ENCODE measurements around the gene ANK3.
A peak's percentile ranks its signal among the peaks of the same experiment; 100 is the strongest.

ANK3 gene

GRCh38 chr10:60031664-60032063 is 358.0 kb downstream of the ANK3 start:
- H3K4me3 Mint-ChIP-seq, result no peak overlapping the region
- ATAC-seq (replicated peaks), result no peak
- H3K27ac Mint-ChIP-seq, result peak overlapping the region; percentile 5 to 18
- peaks cover 3% of the 10 kb centered on the region for H3K36me3 Mint-ChIP-seq (ENCODE audit: insufficient read depth)
- H3K4me1 Mint-ChIP-seq (ENCODE audit: low read depth in 2 of 2), result no peaks in the 10 kb centered on the region
- DNase-seq, result no peak
- no peaks in the 10 kb centered on the region for H3K27me3 Mint-ChIP-seq
- no peaks in the 10 kb centered on the region for H3K9me3 Mint-ChIP-seq

- ATAC-seq (replicated peaks) (no peak), DNase-seq (no peak)
- Mint-ChIP-seq H3K9me3 (no peaks in the 10 kb centered on the region), H3K4me3 (no peak overlapping the region), H3K36me3 (ENCODE audit: insufficient read depth) (peaks cover 3% of the 10 kb centered on the region), H3K27me3 (no peaks in the 10 kb centered on the region), H3K4me1 (ENCODE audit: low read depth in 2 of 2) (no peaks in the 10 kb centered on the region), H3K27ac (peak overlapping the region in 1 of 2 donors; percentile 5)
Observed at GRCh38 chr10:60031183-60031582, 358.5 kb downstream of the ANK3 start.

GRCh38 chr10:60029475-60029874 is 360.2 kb downstream of the ANK3 start:
- ATAC-seq (replicated peaks), result no peak

DNA sequence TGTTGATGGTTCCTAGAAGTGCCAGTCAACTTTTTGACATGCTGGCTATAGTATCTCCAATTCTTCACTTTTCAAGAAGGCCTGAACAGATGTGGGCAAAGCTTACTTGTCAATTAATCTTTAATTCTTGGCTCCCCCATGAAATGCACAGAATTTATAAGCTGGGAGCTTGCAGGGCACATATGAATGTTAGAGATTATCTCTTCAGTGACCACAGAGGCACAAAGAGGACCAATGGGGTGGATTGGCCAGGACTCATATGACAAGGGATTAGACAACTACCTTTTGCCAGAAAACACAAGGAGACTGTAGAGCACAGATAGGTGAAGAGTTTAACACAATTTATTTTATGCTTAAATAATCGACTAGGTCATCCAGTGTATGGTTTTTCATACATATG is 361.6 kb downstream of the ANK3 start:
- no peak for ATAC-seq (replicated peaks)
- Mint-ChIP-seq H3K27me3 (no peaks in the 10 kb centered on the region), H3K4me3 (no peak overlapping the region), H3K36me3 (ENCODE audit: insufficient read depth) (peaks cover 3% of the 10 kb centered on the region), H3K9me3 (no peaks in the 10 kb centered on the region), H3K4me1 (ENCODE audit: low read depth in 2 of 2) (peaks cover 0 to 4% of the 10 kb centered on the region in 2 donors), H3K27ac (no peak overlapping the region)
- no peak for DNase-seq

More at GRCh38 chr10:60029475-60029874, 360.2 kb downstream of the ANK3 start:
- Mint-ChIP-seq H3K9me3 (no peaks in the 10 kb centered on the region), H3K4me1 (ENCODE audit: low read depth in 2 of 2) (peaks cover 0 to 3% of the 10 kb centered on the region in 2 donors), H3K27me3 (no peaks in the 10 kb centered on the region), H3K27ac (no peak overlapping the region), H3K36me3 (ENCODE audit: insufficient read depth) (peaks cover 3% of the 10 kb centered on the region), H3K4me3 (no peak overlapping the region)
- DNase-seq, result no peak

DNA sequence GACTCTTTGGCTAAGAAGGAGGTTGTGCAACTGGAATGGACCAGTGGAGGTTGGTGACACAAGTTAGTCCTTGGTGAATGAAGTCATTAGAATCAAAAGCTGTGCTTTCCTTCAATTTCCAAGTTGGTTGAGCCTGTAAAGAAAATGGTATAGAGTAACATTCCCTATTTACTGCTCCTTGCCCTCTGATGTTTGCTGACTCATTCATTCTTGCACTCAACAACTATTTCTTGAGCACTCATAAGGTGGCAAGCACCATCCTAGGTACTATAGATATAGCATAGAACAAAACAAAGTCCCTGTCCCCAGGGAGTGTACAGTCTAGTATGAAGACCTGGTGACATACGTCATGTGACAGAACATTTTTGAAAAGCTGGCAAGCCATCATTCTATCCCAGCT is 364.4 kb downstream of the ANK3 start:
- peaks cover 0 to 4% of the 10 kb centered on the region in 2 donors for H3K4me1 Mint-ChIP-seq (ENCODE audit: low read depth in 2 of 2)
- no peaks in the 10 kb centered on the region for H3K9me3 Mint-ChIP-seq
- H3K27me3 Mint-ChIP-seq, result no peaks in the 10 kb centered on the region
- no peak overlapping the region for H3K27ac Mint-ChIP-seq
- DNase-seq, result no peak
- peaks cover 3% of the 10 kb centered on the region for H3K36me3 Mint-ChIP-seq (ENCODE audit: insufficient read depth)
- no peak for ATAC-seq (replicated peaks)
- no peak overlapping the region for H3K4me3 Mint-ChIP-seq

- Mint-ChIP-seq H3K4me1 (ENCODE audit: low read depth in 2 of 2) (peaks cover 0 to 4% of the 10 kb centered on the region in 2 donors), H3K4me3 (no peak overlapping the region), H3K36me3 (ENCODE audit: insufficient read depth) (no peaks in the 10 kb centered on the region), H3K9me3 (no peaks in the 10 kb centered on the region), H3K27me3 (no peaks in the 10 kb centered on the region), H3K27ac (peak overlapping the region in 1 of 2 donors; percentile 49)
- ATAC-seq (replicated peaks), result no peak
- no peak for DNase-seq
Observed at GRCh38 chr10:60024506-60024905, 365.2 kb downstream of the ANK3 start.

GRCh38 chr10:60023155-60023877 is 366.4 kb downstream of the ANK3 start:
- DNase-seq (no peak), ATAC-seq (replicated peaks) (no peak)
- H3K36me3 Mint-ChIP-seq (ENCODE audit: insufficient read depth), result peaks cover 2% of the 10 kb centered on the region
- H3K4me3 Mint-ChIP-seq, result no peak overlapping the region
- H3K4me1 Mint-ChIP-seq (ENCODE audit: low read depth in 2 of 2), result peaks cover 0 to 4% of the 10 kb centered on the region in 2 donors
- peaks cover 7 to 9% of the 10 kb centered on the region in 2 donors for H3K27me3 Mint-ChIP-seq
- H3K27ac Mint-ChIP-seq, result no peak overlapping the region
- H3K9me3 Mint-ChIP-seq, result no peaks in the 10 kb centered on the region

GRCh38 chr10:60021361-60021760 is 368.3 kb downstream of the ANK3 start:
- peaks cover 2% of the 10 kb centered on the region for H3K36me3 Mint-ChIP-seq (ENCODE audit: insufficient read depth)
- ATAC-seq (replicated peaks) (no peak), DNase-seq (no peak)
- H3K27ac Mint-ChIP-seq, result no peak overlapping the region
- H3K4me3 Mint-ChIP-seq, result no peak overlapping the region
- no peaks in the 10 kb centered on the region for H3K9me3 Mint-ChIP-seq
- H3K27me3 Mint-ChIP-seq, result peaks cover 13 to 20% of the 10 kb centered on the region in 2 donors
- H3K4me1 Mint-ChIP-seq (ENCODE audit: low read depth in 2 of 2), result peaks cover 0 to 4% of the 10 kb centered on the region in 2 donors

- H3K36me3 Mint-ChIP-seq (ENCODE audit: insufficient read depth), result peaks cover 2% of the 10 kb centered on the region
- H3K4me1 Mint-ChIP-seq (ENCODE audit: low read depth in 2 of 2), result no peaks in the 10 kb centered on the region
- no peak overlapping the region for H3K27ac Mint-ChIP-seq
- DNase-seq (no peak), ATAC-seq (replicated peaks) (no peak)
- no peak overlapping the region for H3K4me3 Mint-ChIP-seq
- peaks cover 20 to 33% of the 10 kb centered on the region in 2 donors for H3K27me3 Mint-ChIP-seq
- no peaks in the 10 kb centered on the region for H3K9me3 Mint-ChIP-seq
Observed at GRCh38 chr10:60016794-60017193, 372.9 kb downstream of the ANK3 start.

DNA sequence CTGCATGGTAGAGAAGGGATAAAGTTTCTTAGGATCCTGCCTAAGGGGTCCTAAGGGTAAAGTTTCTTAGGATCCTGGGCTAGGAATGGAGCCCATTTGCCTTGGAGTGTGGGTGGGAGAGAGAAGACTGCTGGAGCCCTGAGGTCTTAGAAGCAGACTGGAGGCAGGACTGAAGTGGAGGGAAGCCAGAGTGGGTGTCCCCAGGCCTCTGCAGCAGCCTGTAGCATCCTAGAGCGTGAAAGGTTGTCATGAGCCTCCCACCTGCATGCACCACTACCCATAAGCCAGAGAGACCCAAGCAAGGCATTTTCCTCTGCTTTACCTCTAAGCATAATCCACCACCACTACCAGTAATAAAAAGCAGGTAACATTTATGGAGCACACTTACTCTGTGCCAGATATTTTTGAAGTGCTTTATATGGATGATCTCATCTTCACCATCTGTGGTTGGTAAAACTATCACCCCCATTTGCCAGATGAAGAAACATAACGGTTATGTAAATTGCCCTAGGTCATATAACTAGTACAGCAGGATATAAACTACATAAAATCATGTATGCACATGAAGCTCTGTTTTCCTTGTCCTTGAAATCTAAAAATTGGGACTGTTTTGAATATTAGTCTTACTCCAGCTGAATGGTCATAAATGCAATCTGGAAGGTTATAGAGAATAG is 379.8 kb downstream of the ANK3 start:
- Mint-ChIP-seq H3K4me1 (ENCODE audit: low read depth in 2 of 2) (no peaks in the 10 kb centered on the region), H3K27ac (no peak overlapping the region)
- no peak for ATAC-seq (replicated peaks)

DNA sequence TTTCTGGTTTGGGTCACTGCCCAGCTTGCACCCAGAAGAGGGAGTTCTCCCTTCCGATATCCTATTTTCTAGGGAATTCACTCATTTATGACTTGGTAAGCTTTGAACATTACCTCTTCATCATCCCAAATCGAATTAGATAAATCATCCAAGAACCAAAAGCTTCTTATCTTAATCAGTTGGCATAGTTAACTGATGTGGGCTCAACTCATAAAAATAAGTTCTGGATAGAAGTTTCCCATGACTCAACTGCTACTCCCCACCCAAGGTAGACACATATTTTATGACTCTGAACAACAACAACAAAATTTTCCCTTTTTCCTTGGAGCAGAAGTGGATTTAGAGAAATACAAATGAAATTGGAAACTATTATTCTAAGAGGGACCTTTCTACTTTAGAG is 380.4 kb downstream of the ANK3 start:
- no peaks in the 10 kb centered on the region for H3K4me1 Mint-ChIP-seq (ENCODE audit: low read depth in 2 of 2)
- H3K27ac Mint-ChIP-seq, result no peak overlapping the region
- no peaks in the 10 kb centered on the region for H3K36me3 Mint-ChIP-seq (ENCODE audit: insufficient read depth)
- peaks cover 7 to 21% of the 10 kb centered on the region in 2 donors for H3K27me3 Mint-ChIP-seq
- H3K9me3 Mint-ChIP-seq, result no peaks in the 10 kb centered on the region
- DNase-seq (no peak), ATAC-seq (replicated peaks) (no peak)
- H3K4me3 Mint-ChIP-seq, result no peak overlapping the region

More for the DNA sequence above, 379.8 kb downstream of the ANK3 start:
- Mint-ChIP-seq H3K4me3 (no peak overlapping the region), H3K27me3 (peaks cover 7 to 21% of the 10 kb centered on the region in 2 donors), H3K9me3 (no peaks in the 10 kb centered on the region), H3K36me3 (ENCODE audit: insufficient read depth) (no peaks in the 10 kb centered on the region)
- no peak for DNase-seq

DNA sequence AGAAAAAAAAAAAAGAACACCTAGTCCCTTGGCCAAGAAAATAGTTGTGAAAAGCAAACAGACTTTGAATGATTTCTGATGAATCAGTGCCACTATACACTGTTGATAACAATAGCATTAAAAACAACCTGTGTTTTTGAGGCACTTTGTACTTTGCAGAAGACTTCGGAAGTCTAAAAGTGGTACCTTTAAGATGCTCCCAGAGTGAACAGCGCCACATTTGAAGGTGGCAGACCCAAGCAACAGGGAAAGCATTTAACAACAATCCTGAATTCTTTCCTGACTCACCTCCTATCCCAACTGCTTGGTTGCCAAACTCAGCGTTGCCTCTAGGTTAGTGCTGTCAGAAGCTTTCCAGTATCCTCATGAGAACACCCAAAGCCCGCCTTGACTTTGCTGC is 380.9 kb downstream of the ANK3 start:
- Mint-ChIP-seq H3K27ac (no peak overlapping the region), H3K4me1 (ENCODE audit: low read depth in 2 of 2) (no peaks in the 10 kb centered on the region), H3K9me3 (no peaks in the 10 kb centered on the region), H3K27me3 (peaks cover 7 to 21% of the 10 kb centered on the region in 2 donors), H3K36me3 (ENCODE audit: insufficient read depth) (no peaks in the 10 kb centered on the region), H3K4me3 (no peak overlapping the region)
- ATAC-seq (replicated peaks) (no peak), DNase-seq (no peak)

DNA sequence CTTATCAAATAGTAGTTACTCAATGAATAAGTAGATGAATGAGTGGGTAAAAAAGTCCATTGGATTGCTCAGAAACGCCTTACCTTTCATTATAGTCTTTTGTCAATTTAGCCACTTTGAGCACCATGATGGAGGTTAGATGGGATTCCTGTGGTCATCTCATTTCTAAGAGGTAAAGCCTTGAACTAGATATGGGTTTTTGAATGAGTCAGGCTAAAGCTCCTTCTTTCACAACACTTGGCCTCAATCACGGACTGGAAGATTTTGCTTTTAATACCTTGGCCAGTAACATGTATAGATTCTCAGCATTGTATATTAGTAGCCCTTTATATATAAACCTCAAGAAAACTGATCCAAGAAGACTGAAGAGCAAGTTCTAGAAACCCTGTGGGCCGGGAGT is 383.6 kb downstream of the ANK3 start:
- Mint-ChIP-seq H3K4me3 (no peak overlapping the region), H3K4me1 (ENCODE audit: low read depth in 2 of 2) (no peaks in the 10 kb centered on the region), H3K9me3 (no peaks in the 10 kb centered on the region), H3K36me3 (ENCODE audit: insufficient read depth) (no peaks in the 10 kb centered on the region), H3K27me3 (peaks cover 0 to 8% of the 10 kb centered on the region in 2 donors), H3K27ac (no peak overlapping the region)
- ATAC-seq (replicated peaks), result no peak
- DNase-seq, result no peak

Measured in effector memory CD8-positive, alpha-beta T cell (primary cell).